OCI-LY3 (cell line): ENCODE measurements around the gene CDT1.

Experiments
- EZH2phosphoT487 ChIP-seq: fragments of 200-600 bp; shearing (Covaris generic); IDR thresholded peaks from 2 replicates; pipeline ENCODE4 v1.6.1; 2018; ENCODE audit warnings: antibody characterized with exemption, mixed run types, low read depth
- TF ChIP-seq, protein P1 (sequence below): fragments of 200-600, 300-600 bp; sonication (generic); IDR thresholded peaks from 2 replicates; pipeline ENCODE4 v1.5.1; 2014; ENCODE audit warnings: antibody characterized with exemption, low read length, low read depth

DNA sequence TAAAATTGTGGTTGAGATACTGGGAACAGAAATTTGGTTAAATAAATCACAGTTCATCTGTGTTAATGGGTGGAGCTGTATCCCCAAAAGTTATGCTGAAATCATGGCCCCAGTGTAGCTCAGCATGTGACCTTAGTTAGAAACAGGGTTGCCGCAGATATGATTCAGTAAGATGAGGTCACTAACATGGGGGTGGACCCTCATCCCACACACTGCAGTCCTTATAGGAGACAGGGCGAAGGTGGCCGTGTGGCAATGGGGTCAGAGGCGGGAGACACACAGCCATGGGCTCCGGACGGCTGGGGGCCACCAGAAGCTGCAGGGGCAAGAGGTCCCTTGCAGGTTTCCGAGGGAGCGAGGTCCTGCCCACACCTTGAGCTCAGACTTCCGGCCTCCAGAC is 42.5 kb downstream of the CDT1 start:
- TF ChIP-seq, protein P1, sequence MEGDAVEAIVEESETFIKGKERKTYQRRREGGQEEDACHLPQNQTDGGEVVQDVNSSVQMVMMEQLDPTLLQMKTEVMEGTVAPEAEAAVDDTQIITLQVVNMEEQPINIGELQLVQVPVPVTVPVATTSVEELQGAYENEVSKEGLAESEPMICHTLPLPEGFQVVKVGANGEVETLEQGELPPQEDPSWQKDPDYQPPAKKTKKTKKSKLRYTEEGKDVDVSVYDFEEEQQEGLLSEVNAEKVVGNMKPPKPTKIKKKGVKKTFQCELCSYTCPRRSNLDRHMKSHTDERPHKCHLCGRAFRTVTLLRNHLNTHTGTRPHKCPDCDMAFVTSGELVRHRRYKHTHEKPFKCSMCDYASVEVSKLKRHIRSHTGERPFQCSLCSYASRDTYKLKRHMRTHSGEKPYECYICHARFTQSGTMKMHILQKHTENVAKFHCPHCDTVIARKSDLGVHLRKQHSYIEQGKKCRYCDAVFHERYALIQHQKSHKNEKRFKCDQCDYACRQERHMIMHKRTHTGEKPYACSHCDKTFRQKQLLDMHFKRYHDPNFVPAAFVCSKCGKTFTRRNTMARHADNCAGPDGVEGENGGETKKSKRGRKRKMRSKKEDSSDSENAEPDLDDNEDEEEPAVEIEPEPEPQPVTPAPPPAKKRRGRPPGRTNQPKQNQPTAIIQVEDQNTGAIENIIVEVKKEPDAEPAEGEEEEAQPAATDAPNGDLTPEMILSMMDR, result no peak
- no peak for TF ChIP-seq EZH2phosphoT487
